Measurements from ENCODE around the gene ZCCHC14.
A peak's percentile ranks its signal among the peaks of the same experiment; 100 is the strongest.

The ZCCHC14 gene

DNA sequence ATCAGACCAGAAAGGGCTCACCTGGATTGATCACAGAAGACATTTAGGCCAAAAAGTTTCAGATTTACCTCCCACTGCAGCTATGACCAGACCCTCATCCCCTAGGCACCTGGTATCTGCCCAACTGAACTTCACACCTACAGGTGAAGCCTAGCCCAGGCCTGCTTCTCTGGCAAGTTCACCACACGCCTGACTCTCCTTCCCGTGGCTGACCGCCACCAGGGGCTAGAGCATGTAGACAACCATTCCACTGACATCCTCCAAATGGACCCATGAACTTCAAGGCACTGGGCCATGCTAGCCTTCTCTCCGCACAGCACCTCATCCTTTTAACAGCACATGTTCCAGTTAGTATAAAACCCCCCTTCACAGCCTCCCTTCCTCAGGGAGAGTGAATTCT is 18.8 kb downstream of the ZCCHC14 start:
- no peak for DNase-seq

DNA sequence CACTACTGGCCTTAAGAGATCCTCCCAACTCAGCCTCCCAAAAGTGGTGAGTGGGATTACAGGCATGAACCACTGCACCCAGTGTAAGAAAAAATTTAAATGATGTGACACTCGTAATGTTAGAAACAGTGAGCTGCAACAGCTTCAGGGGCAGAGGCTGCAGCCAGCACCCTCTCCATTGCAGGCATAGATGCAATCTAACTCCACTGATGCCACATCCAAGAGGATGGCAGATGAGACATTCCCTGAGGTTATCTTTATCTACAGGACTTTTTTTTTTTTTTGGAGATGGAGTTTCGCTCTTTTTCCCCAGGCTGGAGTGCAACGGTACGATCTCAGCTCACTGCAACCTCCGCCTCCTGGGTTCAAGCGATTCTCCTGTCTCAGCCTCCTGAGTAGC is 19.9 kb downstream of the ZCCHC14 start:
- DNase-seq: no peak

DNA sequence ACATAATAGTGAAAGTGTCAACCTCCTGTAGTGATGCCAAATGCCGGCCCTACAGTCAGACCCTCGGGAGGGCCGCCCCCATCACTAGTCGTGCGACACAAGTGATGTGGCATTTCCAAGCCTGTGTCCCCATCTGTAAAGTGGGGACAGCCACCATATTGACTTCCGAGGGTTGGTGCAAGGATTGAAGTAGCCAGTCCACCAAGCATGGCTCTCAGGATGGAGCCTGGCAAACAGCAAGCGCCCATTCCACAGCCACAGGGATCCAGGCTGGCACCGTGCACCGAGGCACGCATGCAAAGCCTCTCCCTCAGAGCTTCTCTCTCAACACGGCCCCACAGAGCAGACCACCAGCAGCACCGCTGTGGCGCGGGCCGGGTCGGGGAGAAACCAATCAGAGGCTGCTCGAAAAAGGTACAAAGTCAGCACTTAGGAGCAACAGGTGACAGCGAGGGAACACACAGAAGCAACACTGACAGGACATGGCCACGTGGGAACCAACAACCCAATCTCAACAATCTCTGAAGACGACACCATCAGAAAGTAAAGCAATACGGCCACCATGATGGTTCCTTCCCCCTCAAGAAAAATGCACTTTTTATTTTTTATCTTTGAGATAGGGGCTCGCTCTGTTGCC is 20.6 kb downstream of the ZCCHC14 start:
- DNase-seq: no peak

DNA sequence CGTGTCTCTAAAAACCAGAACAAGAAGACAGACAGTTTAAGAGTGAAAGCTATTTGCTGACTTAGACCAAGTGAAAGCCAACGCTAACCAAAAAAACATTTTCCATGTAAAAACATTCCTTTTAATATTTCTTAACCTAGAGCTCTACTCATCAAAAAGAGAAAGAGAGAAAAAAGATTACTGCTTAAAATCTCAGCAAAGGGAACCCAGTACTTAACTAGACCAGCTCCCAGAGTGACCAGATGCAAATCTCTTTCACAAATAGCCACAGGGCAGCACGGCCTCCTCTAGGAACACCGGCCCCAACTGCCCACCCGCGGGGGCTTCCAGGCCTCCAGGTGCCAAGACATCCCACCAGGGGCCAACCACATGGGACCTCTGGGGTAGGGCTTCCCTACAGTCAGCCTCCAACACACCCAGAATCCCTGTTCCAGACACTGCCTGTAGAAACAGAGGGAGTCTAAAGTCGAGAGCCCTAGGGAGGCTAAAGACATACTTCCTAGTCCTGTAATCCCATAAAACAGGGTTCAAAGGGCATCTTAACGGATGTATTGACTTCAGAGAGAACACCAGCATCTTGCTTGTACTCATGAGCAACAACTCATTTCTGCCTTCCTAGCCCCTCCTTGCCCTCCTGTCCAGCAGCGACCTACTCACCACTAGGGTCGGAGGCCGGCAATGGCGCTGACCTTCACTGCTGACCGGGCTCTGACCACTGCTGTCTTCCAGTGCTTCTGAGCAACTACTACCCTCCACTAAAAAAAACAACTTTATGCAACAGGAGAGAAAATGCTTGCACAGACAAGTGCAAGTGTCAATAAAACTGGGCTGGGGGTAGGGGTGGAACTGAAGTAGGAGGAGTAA is 21.3 kb downstream of the ZCCHC14 start:
- no peak for DNase-seq

DNA sequence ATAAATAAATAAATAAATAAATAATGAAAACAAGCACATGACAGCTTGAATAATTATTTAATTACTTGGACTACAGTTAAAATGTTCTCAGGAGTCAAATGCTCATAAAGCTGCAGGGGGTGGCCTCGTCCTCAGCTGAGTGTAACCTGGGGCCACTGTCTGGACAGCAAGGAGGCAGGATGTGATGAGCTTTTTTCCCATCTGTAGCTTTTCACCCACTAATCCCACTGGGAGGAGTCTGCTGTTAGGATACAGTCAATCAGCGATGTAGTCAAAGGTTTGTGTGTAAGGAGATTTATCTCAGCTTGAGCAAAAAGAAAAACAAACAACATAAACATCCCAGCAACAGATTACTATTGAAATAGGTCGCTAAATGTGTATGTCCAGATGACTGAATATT is 22.5 kb downstream of the ZCCHC14 start:
- DNase-seq: no peak

DNA sequence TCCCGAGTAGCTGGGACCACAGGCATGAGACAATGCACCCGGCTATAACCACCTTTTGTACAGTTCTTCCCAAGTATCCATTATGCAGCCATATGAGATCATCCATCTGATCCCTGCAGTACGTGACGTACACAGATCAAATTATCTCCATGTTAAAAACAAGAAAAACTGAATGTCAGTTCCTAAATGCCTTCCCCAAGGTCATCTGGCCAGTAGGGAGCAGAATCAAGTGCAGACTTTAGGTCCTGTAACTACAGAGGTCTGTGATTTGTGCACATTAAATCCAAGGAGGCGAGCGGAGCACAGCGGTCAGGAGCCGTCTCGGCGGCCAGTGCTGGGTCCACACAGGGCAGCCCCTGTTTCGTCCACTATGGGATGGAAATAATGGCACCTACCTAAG is 23.7 kb downstream of the ZCCHC14 start:
- no peak for DNase-seq

DNA sequence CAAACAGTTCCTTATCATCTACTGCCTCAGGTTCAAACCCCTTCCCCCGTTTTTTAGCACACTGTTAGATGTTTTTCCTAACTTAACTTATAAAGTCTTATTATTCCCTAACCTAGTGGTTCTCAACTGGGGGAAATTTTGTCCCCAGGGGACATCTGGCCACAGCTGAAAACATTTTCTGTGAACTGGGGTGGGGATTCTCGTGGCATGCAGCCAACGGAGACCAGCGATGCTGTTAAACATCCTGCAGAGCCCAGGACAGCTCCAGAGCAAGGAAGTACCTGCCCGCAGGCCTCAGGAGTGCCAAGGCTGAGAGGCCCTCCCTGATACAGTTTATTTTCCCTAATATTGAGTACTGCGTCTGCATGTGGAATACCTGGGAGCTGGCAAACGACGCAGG is 24.3 kb downstream of the ZCCHC14 start:
- DNase-seq: no peak

DNA sequence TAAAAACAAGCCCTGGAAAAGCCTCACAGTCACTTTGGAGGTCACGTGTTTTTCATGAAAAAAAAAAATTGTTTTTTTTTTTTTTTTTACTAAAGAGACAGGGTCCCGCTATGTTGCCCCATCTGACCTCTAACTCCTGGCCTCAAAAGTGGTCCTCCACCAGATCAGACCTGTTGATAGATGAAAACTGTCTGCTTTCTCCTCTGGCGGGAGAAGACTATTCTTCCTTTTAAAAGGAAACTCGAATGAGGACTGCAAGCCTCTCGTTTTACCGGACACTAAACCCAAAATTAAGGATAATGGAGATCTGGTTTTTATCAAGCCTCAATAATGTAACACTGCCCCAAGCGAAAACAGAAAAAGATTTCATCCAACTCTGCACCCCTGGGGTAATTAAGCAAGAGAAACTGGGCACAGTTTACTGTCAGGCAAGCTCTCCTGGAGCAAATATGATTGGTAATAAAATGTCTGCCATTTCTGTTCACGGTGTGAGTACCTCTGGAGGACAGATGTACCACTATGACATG is 25.8 kb downstream of the ZCCHC14 start:
- DNase-seq: no peak

DNA sequence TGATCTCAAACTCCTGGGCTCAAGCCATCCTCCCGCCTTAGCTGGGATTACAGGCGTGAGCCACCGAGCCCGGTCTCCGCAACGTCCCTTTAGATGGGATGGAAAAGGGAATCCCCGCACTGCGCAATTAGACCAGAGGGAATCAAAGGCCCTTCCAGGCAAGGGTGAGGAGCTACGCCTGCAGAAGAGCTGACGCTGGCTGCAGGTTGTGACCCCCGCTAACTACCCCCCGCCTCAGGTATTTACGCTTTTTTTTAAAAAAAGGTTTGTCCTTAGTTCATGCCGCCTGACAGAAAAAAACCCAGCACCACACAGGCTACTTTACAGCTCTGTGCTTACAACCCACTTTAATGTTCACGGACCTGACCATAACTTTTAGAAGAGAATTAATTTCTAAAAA is 26.9 kb downstream of the ZCCHC14 start:
- no peak for DNase-seq

DNA sequence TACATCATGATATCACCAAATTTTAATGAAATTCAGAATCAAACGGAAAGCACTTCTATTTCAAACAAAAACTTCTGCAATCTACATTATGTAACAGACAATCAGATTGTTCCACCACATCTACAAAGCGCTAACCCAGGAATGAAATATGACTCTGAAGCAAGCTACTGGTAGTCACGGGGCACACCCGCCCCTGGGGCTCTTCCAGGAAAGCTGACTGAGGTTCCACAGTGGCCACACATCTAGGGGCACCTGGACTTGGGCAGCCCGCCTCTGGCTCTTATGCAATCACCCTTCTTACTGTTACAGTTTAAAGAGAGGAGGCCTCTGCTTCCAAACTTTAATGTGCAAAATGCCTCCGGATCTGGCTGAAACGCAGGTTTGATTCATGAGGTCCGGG is 27.5 kb downstream of the ZCCHC14 start:
- peak; percentile 15 for DNase-seq

DNA sequence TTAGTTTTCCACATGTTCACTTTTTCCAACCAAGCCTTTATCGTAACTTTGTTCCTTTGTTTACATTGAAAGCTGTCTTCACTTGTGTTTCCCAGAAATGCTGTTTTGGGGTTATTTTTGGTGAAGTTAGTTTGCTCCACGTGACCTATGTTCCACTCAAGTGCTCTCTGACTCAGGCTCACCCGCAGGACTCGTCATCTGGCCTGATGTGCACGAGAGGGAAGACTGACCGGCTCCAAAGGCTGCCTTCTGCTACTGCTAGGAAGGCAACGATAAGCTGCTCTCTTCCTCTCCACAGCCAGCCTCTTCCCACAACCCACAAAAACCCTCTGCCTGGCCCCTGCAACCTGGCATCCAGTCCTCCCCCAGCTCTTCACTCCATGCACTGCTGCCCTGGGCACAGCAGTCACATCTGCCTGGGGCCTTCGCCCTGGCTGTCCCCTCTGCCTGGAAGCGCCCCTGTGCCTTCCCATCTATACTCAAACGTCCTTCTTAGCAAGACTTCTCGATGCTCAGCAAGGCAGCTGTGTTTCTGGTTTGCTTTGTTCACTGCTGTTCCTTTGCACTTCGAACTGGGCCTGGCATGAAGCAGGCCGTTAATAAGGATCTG is 28.0 kb downstream of the ZCCHC14 start:
- DNase-seq: peak; percentile 51

DNA sequence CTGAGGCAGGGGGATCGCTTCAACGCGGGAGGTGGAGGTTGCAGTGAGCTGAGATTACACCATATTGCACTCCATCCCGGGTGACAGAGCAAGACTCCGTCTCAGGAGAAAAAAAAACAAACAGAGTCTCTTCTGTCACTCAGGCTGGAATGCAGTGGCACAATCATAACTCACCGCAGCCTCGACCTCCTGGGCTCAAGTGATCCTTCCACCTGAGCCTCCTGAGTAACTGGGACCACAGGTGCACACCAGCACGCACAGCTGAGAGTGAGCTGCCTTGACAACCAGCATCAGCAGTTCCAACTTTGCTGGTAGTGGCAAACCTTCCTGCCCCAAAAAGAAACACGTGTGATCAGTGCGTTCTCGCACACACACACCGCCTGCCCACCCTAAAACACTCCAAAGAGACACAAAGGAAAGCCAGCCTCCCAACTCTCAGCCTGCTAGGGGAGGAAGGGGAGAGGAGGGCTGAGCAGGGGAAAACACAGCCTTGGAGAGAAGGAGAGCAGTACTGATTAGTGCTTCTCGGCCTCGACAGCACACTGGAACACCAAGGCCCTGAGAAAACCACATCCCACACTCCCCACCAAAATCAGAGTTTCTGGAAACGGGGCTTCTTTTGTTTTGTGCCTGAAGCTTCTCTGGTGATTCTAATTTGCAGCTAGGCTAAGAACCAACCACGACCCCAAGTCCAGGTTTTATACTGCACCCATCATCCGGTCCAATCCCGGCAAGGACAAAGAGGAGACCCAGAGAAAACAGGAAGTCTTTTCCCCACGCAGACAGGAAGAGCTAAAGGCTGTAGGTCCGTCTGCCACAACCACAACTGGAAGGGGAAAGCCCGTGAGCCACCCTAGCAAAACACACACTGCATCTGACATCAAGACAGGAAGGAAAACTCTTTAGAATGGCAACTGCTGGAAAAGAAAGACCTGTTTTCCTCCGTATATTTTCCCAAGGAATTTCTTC is 28.8 kb downstream of the ZCCHC14 start:
- peak; percentile 53 for DNase-seq

DNA sequence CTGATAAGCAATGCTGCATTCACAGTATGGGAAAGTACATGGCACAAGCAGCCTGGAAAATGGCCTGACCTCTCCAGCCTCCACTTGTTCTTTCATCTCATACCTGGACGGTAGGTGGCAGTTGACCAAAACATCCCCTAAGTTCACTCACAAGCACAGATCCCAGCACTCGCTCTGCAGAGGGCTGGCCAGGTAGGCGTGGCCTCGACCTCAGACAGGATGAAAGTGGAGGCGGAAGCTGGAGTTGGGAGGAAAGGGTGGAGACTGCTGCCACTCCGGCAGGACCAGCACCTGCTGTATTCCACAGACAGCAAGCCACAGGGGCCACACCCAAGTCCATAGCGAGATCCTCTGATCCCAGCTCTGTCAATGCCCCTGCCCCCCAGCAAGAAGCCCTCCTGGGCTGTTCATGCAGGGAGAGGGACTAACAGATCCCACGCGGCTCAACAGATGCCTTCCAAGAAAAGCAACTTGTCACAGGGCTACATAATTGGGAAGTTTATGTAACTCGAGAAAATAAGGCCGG is 31.3 kb downstream of the ZCCHC14 start:
- DNase-seq: peak; percentile 42

DNA sequence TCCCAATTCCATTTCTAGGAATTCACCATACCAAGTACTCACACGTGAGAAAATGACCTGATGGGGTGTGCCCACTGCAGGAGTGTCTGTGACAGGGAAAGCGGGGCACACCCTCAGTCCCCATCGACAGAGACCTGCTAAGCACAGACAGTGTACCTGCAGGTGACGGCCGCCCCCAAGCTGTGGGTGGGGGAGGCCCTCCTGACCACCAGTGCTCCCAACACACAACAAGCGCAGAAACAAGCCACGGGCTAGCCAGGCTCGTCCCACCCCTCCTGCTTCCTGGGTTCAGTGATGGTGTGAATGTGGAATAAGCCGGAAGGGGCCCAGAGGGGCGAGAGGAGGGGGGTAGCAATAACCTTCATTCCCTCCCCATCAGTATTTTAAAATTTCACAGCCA is 31.9 kb downstream of the ZCCHC14 start:
- no peak for DNase-seq

DNA sequence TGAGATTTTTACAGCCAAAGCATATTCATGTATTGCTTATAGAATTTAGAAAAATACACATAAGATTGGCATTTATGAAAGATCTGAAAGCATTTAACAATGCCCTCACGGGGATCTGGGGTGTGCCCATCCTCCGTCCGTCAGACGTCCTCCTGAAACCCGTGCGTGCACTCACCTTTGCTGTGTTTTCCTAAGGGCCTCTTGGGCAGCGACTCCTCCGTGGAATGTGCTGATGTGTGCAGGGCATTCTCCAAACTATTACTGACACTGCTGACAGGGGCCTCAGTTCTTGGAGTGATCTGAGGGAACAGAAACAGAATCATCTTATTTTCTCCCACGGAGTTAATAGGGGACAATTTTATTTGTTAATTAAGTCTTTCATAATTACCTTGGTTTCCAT is 33.0 kb downstream of the ZCCHC14 start:
- DNase-seq: no peak

DNA sequence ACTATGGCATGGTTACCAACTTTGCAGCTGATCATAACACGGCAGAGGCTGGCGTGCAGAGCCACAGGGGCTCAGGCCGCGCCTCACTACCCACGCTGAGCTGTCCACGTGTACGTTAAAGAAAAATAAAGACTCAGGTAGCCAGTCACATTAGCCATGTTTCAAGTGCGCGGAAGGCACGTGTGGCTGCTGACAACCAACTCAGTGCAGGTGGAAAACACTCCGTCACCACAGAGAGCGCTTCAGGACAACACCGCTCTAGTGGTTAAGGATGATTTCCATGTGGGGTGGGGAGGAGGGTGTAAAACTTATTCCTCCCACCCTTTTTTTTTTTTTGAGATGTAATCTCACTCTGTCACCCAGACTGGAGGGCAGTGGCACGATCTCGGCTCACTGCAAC is 33.8 kb downstream of the ZCCHC14 start:
- no peak for DNase-seq

DNA sequence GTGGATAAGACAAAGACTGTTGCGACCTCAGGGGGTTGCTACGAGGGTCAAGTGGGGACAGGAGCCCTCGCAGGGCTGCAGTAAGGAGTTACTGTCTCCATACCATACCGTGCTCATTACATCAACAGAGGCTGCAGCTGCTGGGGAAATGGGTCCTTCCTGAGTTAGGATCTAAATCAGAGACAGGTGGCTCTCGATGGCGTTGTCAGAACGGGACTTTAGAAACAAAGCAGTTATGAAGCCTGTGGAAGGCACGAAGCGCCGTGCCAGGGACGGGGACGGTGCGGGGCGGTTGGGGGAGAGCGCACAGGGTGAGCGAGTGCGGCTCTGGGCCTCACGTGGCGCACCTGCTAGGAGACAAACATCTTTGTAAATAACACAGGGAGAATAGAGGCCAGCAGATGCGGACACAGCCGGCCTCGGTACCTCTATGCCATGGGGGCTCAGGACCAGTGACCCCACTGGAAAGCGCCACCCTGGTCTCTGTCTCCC is 34.4 kb downstream of the ZCCHC14 start:
- DNase-seq: no peak

DNA sequence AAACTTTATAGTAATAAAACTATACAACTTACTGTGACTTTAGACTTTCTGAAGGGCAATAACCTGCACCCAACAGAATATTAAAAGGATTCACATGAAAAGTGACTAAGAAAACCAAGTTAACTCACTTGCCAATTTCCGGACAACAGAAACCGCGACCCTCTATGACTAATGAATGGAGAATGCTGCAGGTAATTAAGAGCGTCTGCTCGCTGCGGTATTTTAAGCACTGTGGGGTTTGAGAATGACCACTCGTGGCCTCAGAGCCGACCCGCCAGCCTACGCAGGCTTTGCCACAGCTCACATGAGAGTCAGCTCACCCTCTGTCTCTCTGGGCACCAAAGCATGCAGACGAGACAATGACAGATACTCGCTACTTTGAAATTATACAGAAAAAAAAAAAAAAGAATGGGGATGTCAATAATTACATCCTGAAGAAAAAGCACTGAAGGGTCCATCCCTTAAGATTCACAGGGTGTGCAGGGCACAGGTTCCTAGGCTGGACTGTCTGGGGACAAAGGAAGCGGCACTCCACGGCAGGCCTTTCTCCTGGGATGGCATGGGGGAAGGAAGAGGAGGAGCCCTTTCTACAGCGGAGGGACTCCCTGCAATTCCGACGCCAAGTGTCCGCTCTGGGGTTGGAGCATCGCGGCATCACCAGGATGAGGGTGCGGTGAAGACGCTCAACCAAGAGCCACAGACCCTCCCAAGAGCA is 35.0 kb downstream of the ZCCHC14 start:
- DNase-seq: peak; percentile 45

DNA sequence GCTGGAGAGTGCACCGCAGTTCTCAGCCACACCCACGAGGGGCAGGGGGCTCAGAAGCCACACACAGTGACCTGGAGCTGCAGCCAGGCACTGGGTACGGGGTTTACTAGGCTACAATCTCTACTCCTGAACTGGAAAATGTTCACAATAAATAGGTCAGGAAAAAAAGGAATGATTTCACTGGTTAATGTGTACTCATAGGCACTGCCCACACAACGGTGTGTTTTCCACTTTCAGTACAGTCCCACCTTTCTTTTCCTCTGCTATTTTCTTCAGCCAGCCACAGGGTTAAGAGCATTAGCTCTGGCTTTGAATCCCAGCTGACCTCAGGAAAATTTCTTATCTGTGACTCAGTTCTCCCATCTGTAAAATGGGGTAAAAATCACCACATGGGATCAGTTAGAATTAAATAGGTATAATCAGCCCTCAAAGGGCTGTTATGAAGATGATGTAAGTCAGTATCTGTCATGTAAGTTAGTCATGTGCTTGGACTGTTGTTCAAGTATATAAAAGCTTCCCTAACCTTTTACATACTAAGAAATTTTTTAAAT is 35.7 kb downstream of the ZCCHC14 start:
- no peak for DNase-seq

DNA sequence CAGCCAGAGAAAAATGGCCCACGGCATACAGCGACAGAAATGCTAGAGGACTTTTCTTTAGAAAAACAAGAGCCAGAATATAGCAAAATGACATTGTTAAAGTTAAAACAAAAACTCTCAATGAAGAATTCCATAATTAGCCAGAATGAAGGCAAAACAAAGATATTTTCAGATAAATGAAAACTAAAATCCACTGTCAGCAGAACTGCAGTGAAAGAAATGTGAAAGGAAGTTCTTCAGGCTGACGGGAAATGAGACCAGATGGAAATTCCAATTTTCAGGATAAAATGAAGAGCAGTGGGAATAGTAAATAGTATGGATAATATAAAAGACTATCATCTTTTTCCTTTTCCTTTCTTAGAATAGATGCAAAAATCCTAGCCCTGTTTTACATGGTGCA is 38.4 kb downstream of the ZCCHC14 start:
- DNase-seq: no peak

DNA sequence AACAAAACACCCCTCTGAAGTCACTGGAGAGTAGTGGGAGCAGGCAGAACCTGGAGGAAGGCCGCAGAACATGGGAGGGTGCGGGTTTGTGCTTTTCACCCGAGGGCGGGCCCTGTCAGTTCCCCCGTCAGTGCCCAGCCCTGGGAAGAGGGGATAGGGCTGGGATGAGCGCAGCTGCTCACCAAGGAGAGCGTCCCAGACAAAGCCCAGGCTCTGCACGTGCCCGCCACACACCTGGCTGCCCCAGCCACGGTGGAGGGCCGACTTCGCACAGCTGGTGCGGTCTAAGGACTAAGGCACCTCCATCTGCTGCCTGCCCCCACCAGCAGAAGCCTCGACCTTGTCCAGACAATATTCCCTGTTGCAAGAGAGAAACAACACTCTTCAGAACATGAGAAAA is 39.5 kb downstream of the ZCCHC14 start:
- no peak for DNase-seq
